Caco-2 (cell line): Measurements from ENCODE around the gene BANK1. TPM values are rescaled to one million over a fixed set of nuclear protein-coding genes. Genes with fewer than 3 reads are reported as not detected.
A peak's percentile ranks its signal among the peaks of the same experiment; 100 is the strongest.

Experiments
- BruUV-seq: library from RNA; stranded (reverse); fragments of 400-500 nt; replicated peaks from 2 replicates; lab custom pipeline; 2021; lab: Mats Ljungman, UMichigan
- CTCF ChIA-PET: fragments of 300-600 bp; sonication (Branson Sonifier 250); formaldehyde crosslinking; loops from one replicate; lab custom pipeline; 2022; ENCODE audit warnings: antibody characterized with exemption; lab: Charles Lee
- POLR2A ChIA-PET: fragments of 300-600 bp; sonication (Branson Sonifier 250); formaldehyde crosslinking; loops from one replicate; lab custom pipeline; 2022; ENCODE audit warnings: antibody characterized with exemption; lab: Charles Lee
- DNase-seq, 2 experiments: peaks; one replicate each; pipeline versions ENCODE4 v3.0.0 to v3.0.0-alpha.2; 2020 to 2022
- H3K27me3 ChIP-seq: replicated peaks from 2 replicates; pipeline ENCODE4 v1.6.0; 2011; ENCODE audit warnings: low read length; ENCODE audit not compliant: control insufficient read depth, insufficient read depth
- H3K36me3 ChIP-seq: 2 replicates; pipeline ENCODE4 v1.5.1; 2011; ENCODE audit warnings: low read length; ENCODE audit not compliant: control insufficient read depth, insufficient read depth
- H3K4me1 ChIP-seq: fragments of 250-450 bp; sonication (Bioruptor Pico); 2 replicates; pipeline ENCODE4 v1.5.1; 2020; ENCODE audit warnings: mild to moderate bottlenecking
- H3K4me3 ChIP-seq: 2 replicates; pipeline ENCODE4 v1.5.1; 2011; ENCODE audit warnings: low read depth, mild to moderate bottlenecking, control low read depth, low read length
- H3K9me3 ChIP-seq: fragments of 250-450 bp; sonication (Bioruptor Pico); 2 replicates; pipeline ENCODE4 v1.5.1; 2020; ENCODE audit warnings: mild to moderate bottlenecking, moderate library complexity
- H3K27ac Mint-ChIP-seq: one replicate; pipeline ENCODE4 v1.8.0; 2022; ENCODE audit warnings: mixed read lengths; ENCODE audit not compliant: unreplicated experiment
- H3K27me3 Mint-ChIP-seq: one replicate; pipeline ENCODE4 v1.8.0; 2022; ENCODE audit warnings: mixed read lengths; ENCODE audit not compliant: insufficient read depth, unreplicated experiment
- H3K36me3 Mint-ChIP-seq: one replicate; pipeline ENCODE4 v1.8.0; 2022; ENCODE audit warnings: mild to moderate bottlenecking, mixed read lengths; ENCODE audit not compliant: insufficient read depth, unreplicated experiment
- H3K4me1 Mint-ChIP-seq: one replicate; pipeline ENCODE4 v1.8.0; 2022; ENCODE audit warnings: low read depth, mixed read lengths; ENCODE audit not compliant: unreplicated experiment
- H3K4me3 Mint-ChIP-seq: one replicate; pipeline ENCODE4 v1.8.0; 2022; ENCODE audit warnings: mild to moderate bottlenecking, moderate library complexity, mixed read lengths; ENCODE audit not compliant: unreplicated experiment
- H3K9me3 Mint-ChIP-seq: one replicate; pipeline ENCODE4 v1.8.0; 2022; ENCODE audit warnings: mixed read lengths; ENCODE audit not compliant: unreplicated experiment
- CTCF ChIP-seq, 2 experiments: fragments of 200-600 bp in 1 of 2; IDR thresholded peaks; 1 replicate in 1 of 2; 2 replicates in 1 of 2; pipeline versions ENCODE4 v1.5.1 to v1.8.0; 2011 to 2022; ENCODE audit warnings: antibody characterized with exemption in 1 of 2, control low read depth in 1 of 2, inconsistent platforms in 1 of 2, low read depth in 1 of 2, low read length in 1 of 2, mild to moderate bottlenecking in 1 of 2, moderate library complexity in 1 of 2; ENCODE audit not compliant: insufficient read depth in 1 of 2, severe bottlenecking in 1 of 2, unreplicated experiment in 1 of 2
- intact Hi-C: fragments of 100-400 bp; cut with micrococcal nuclease; formaldehyde crosslinking; loops from one replicate; pipeline ENCODE4 v1.10.0; 2022; ENCODE audit not compliant: unreplicated experiment
- total RNA-seq: library from RNA; stranded (reverse); gene quantifications from 2 replicates; pipeline ENCODE4 v1.2.3, GENCODE V29; 2022

Gene BANK1
- total RNA-seq, 1 experiment from 2014 or later: 5.7 TPM

- Mint-ChIP-seq H3K36me3 (no peaks in the 10 kb centered on the region), H3K4me3 (no peak overlapping the region), H3K9me3 (no peaks in the 10 kb centered on the region), H3K27me3 (no peaks in the 10 kb centered on the region), H3K4me1 (peaks cover 32% of the 10 kb centered on the region), H3K27ac (peak overlapping the region; percentile 51)
- TF ChIP-seq CTCF (IDR thresholded peaks at IDR 0.05; ENCODE audit: insufficient read depth in 1 of 2, low read depth in 1 of 2, low read length in 1 of 2, severe bottlenecking in 1 of 2, unreplicated experiment in 1 of 2): no peak
- CTCF ChIA-PET: no interaction called here
- intact Hi-C loops: no loop called here
- Histone ChIP-seq H3K27me3 (no peaks in the 10 kb centered on the region), H3K4me3 (no peak overlapping the region), H3K4me1 (peaks cover 23% of the 10 kb centered on the region; the same call in 1 of the 2 replicates), H3K9me3 (no peaks in the 10 kb centered on the region), H3K36me3 (no peaks in the 10 kb centered on the region)
- no peak for DNase-seq
- no TSS peak for BruUV-seq
- POLR2A ChIA-PET: no interaction called here
Measured at GRCh38 chr4:101967697-101968346, 177.3 kb downstream of the BANK1 start.

GRCh38 chr4:101968364-101968763 is 177.8 kb downstream of the BANK1 start:
- intact Hi-C loops: no loop called here
- ChIA-PET POLR2A (no interaction called here), CTCF (no interaction called here)
- Histone ChIP-seq H3K9me3 (no peaks in the 10 kb centered on the region), H3K27me3 (no peaks in the 10 kb centered on the region), H3K36me3 (no peaks in the 10 kb centered on the region), H3K4me3 (no peak overlapping the region), H3K4me1 (peaks cover 23% of the 10 kb centered on the region; the same call in 1 of the 2 replicates)
- Mint-ChIP-seq H3K27ac (peak overlapping the region; percentile 51), H3K9me3 (no peaks in the 10 kb centered on the region), H3K27me3 (no peaks in the 10 kb centered on the region), H3K4me3 (no peak overlapping the region), H3K4me1 (peaks cover 32% of the 10 kb centered on the region), H3K36me3 (no peaks in the 10 kb centered on the region)
- BruUV-seq: no TSS peak
- TF ChIP-seq CTCF (IDR thresholded peaks at IDR 0.05; ENCODE audit: insufficient read depth in 1 of 2, low read depth in 1 of 2, low read length in 1 of 2, severe bottlenecking in 1 of 2, unreplicated experiment in 1 of 2): no peak
- no peak for DNase-seq

GRCh38 chr4:101969965-101970364 is 179.4 kb downstream of the BANK1 start:
- no peak overlapping the region for H3K27ac Mint-ChIP-seq
- DNase-seq: no peak
- peaks cover 32% of the 10 kb centered on the region for H3K4me1 Mint-ChIP-seq
- no peak overlapping the region for H3K4me3 Mint-ChIP-seq
- no TSS peak for BruUV-seq
- Histone ChIP-seq H3K4me3 (no peak overlapping the region), H3K36me3 (no peaks in the 10 kb centered on the region), H3K27me3 (no peaks in the 10 kb centered on the region), H3K9me3 (no peaks in the 10 kb centered on the region), H3K4me1 (peaks cover 23% of the 10 kb centered on the region; the same call in 1 of the 2 replicates)
- intact Hi-C loops: loop anchor here (1.0 to 5.0 kb wide), 3 partner anchors 15 to 105 kb away; no protein-coding TSS in a partner anchor
- no peaks in the 10 kb centered on the region for H3K27me3 Mint-ChIP-seq
- ChIA-PET POLR2A (no interaction called here), CTCF (no interaction called here)
- no peaks in the 10 kb centered on the region for H3K36me3 Mint-ChIP-seq
- TF ChIP-seq CTCF (IDR thresholded peaks at IDR 0.05; ENCODE audit: insufficient read depth in 1 of 2, low read depth in 1 of 2, low read length in 1 of 2, severe bottlenecking in 1 of 2, unreplicated experiment in 1 of 2): no peak
- H3K9me3 Mint-ChIP-seq: no peaks in the 10 kb centered on the region
